ENCODE data around the gene GPR39.

DNA sequence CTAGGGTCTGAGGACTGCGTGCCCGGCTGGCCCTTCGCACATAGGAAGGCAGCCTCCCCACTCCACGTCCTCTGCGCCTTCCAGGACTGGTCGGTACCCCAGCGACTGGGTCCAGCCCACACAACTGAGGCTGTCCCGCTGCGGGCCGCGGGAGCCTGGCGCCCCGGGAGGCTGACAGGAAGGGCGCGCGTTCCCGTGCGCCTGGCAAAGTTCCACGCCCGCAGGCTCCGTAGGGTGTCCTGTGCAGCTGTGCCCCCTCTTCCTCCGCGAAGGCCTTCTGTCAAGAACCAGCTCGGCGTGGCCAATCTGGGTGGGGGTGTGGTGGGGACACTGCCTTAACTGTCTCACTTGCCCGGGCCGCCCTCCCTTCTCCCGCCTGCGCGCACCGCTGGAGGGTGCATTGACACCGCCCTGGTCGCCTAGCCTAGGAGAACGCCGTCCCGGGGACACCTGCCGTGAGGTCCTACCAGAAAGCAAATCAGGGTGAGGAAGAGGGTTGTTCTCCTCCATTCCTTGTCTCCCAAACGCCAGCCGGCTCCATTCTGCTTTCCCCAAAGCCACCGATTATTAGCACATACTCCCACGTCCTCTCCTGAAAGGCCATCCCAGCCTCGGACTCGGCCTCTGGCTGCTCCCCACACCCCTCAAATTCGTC, 254.0 kb downstream of the GPR39 start:
- TF ChIP-seq, protein P1, sequence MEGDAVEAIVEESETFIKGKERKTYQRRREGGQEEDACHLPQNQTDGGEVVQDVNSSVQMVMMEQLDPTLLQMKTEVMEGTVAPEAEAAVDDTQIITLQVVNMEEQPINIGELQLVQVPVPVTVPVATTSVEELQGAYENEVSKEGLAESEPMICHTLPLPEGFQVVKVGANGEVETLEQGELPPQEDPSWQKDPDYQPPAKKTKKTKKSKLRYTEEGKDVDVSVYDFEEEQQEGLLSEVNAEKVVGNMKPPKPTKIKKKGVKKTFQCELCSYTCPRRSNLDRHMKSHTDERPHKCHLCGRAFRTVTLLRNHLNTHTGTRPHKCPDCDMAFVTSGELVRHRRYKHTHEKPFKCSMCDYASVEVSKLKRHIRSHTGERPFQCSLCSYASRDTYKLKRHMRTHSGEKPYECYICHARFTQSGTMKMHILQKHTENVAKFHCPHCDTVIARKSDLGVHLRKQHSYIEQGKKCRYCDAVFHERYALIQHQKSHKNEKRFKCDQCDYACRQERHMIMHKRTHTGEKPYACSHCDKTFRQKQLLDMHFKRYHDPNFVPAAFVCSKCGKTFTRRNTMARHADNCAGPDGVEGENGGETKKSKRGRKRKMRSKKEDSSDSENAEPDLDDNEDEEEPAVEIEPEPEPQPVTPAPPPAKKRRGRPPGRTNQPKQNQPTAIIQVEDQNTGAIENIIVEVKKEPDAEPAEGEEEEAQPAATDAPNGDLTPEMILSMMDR (IDR thresholded peaks at IDR 0.05) = no peak
- no peak for TF ChIP-seq POLR2A (IDR thresholded peaks at IDR 0.05)

Measured in vagina (tissue), 2 donors.